Mucosa of rectum (tissue), 2 donors: ENCODE results near the gene DOCK1.
A peak's percentile ranks its signal among the peaks of the same experiment; 100 is the strongest.

Experiments used
- H3K27ac ChIP-seq, 2 donors: one replicate each; pipeline ENCODE4 v1.7.0; 2013; ENCODE audit warnings: inconsistent platforms in 2 of 2, low read depth in 2 of 2, low read length in 2 of 2
- H3K27me3 ChIP-seq, 2 donors: one replicate each; pipeline ENCODE4 v1.7.0; 2013; ENCODE audit warnings: low read length in 2 of 2; ENCODE audit not compliant: control insufficient read depth in 2 of 2, insufficient read depth in 2 of 2
- H3K36me3 ChIP-seq, 2 donors: one replicate each; pipeline ENCODE4 v1.7.0; 2013; ENCODE audit warnings: low read length in 2 of 2; ENCODE audit not compliant: control insufficient read depth in 2 of 2, insufficient read depth in 2 of 2
- H3K4me1 ChIP-seq, 2 donors: one replicate each; pipeline ENCODE4 v1.7.0; 2013; ENCODE audit warnings: low read length in 2 of 2, mild to moderate bottlenecking in 1 of 2; ENCODE audit not compliant: control insufficient read depth in 2 of 2, insufficient read depth in 2 of 2
- H3K4me3 ChIP-seq, 2 donors: one replicate each; pipeline ENCODE4 v1.7.0; 2013; ENCODE audit warnings: low read length in 2 of 2
- H3K9ac ChIP-seq, 2 donors: one replicate each; pipeline ENCODE4 v1.7.0; 2013; ENCODE audit warnings: low read length in 2 of 2, low read depth in 1 of 2, mild to moderate bottlenecking in 1 of 2
- H3K9me3 ChIP-seq, 2 donors: one replicate each; pipeline ENCODE4 v1.7.0; 2013; ENCODE audit warnings: low read length in 2 of 2; ENCODE audit not compliant: control insufficient read depth in 2 of 2
- donor health status: healthy.
- donor health status: Normal muscosa, but diverticular disease.

Gene DOCK1

DNA sequence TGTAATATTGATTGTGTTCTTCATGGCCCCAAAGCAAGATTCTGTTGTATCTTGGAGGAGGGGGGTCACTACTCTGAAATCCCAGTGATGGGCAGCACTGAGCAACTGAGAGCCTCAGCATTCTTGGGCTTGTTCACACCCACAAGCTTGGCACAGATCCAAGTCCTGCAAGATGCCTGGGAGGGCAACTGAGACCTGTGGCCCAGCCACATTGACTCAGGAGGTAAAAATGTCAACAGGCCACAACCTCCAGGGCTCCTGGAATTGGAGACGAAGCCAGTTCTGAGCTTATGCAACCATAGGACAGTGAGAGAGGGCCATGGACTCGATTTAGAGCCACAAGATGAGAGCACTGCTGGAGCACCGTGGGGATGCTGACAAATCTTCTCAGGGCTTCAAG is 3.1 kb upstream of the DOCK1 start:
- H3K9me3 ChIP-seq: no peaks in the 10 kb centered on the region

DNA sequence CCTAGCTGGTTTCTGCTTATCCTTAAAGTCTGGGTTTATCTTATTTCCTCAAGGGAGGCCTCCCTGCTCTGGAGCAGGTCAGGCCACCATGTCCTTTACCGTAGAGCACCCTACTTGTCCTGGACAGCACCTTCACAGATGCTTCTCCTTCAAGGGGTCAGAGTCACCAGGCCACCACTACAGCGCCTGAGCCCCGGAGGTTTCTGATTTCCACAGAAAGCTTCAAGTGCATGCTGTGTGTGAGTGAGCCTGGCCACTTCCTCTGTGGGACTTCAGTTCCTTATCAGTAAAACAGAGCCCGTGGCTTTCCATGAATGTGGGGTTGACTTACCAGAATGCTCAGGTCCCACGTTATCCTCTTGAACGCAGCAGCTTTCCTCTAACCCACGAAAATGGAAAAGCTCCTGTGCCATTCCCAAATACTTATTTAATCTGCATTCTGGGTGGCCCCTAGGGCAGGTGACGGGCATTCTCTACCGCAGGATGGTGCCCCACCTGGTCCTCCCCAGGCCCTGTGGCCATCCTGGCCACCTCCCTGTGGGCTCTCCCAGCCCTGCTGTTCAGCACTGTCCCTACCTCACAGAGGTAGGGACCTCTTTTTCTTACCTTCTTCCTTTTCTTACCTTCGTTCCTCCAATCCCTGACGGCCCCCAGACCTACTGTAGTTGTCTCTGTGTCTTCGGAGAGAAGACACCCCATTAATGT is 1.4 kb upstream of the DOCK1 start:
- peaks cover 5 to 7% of the 10 kb centered on the region in 2 donors for H3K4me1 ChIP-seq
- H3K36me3 ChIP-seq: no peaks in the 10 kb centered on the region
- H3K27me3 ChIP-seq: no peaks in the 10 kb centered on the region
- no peak overlapping the region for H3K27ac ChIP-seq
- no peak overlapping the region for H3K9ac ChIP-seq
- no peak overlapping the region for H3K4me3 ChIP-seq
- no peaks in the 10 kb centered on the region for H3K9me3 ChIP-seq

More for the DNA sequence above, 3.1 kb upstream of the DOCK1 start:
- Histone ChIP-seq H3K4me3 (no peak overlapping the region), H3K27me3 (no peaks in the 10 kb centered on the region), H3K4me1 (peaks cover 5 to 7% of the 10 kb centered on the region in 2 donors), H3K36me3 (no peaks in the 10 kb centered on the region), H3K27ac (no peak overlapping the region), H3K9ac (no peak overlapping the region)

DNA sequence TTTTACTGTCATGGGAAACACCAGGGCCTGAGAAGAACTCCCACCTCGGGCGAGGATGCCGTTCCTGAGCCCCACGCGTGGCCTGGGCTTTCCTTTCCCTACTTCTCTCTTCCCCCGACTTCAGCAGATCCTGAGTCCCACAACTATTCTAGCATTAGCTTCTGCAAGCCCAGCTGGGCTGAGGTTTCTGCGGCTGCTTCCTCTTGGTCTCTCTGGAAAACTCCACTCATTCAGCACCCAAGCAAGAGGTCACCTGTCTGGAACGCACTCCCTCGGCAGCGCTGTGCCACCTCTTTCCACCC is 761 bp upstream of the DOCK1 start:
- peaks cover 5 to 7% of the 10 kb centered on the region in 2 donors for H3K4me1 ChIP-seq

GRCh38 chr10:126905776-126906703 is 812 bp downstream of the DOCK1 start:
- Histone ChIP-seq H3K27ac (peak overlapping the region; percentile 43 to 53), H3K4me1 (peaks cover 5 to 7% of the 10 kb centered on the region in 2 donors)

More for the DNA sequence above, 761 bp upstream of the DOCK1 start:
- H3K27ac ChIP-seq: no peak overlapping the region
- H3K36me3 ChIP-seq: no peaks in the 10 kb centered on the region
- H3K4me3 ChIP-seq: peak overlapping the region; percentile 66 to 74
- H3K9ac ChIP-seq: no peak overlapping the region
- H3K9me3 ChIP-seq: no peaks in the 10 kb centered on the region
- no peaks in the 10 kb centered on the region for H3K27me3 ChIP-seq

DNA sequence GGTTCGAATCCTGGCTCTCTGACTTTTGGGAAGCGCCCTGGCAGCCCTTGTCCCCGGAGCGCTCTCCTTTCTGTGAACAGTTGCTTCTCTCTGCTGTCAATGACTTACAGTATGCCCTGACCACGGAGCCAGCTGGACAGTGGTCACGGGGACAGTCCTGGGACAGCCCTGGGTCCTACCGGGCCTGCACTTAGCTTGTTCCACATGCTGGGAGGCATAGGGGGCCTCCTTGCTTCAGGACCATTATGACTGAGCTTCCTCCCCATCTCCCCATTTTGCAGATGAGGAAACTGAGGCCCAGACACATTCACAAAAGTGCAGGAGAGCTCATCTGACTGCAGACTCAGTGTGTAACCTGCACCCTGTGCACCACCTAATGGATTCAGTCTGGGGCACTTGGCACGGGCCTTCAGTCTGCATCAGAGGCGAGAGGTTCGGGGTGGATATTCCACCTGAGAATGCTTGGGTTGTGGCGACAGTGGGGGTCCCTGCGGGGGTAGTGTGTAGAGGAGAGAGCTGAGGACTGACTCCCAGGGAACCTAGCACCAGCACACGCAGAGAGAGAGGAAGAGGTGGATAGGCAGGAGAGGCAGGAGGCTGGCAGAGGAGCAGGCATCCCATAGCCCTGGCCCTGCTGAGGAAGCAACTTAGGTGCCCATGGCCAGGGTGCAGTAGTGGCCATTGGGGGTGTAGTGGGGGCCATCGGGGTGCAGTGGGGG is 1.6 kb downstream of the DOCK1 start:
- Histone ChIP-seq H3K27me3 (no peaks in the 10 kb centered on the region), H3K36me3 (no peaks in the 10 kb centered on the region), H3K9me3 (no peaks in the 10 kb centered on the region), H3K9ac (peak overlapping the region in 1 of 2 donors; percentile 77), H3K27ac (no peak overlapping the region), H3K4me1 (peaks cover 5 to 7% of the 10 kb centered on the region in 2 donors), H3K4me3 (peak overlapping the region; percentile 66 to 71)

More at GRCh38 chr10:126905776-126906703, 812 bp downstream of the DOCK1 start:
- peak overlapping the region; percentile 66 to 71 for H3K4me3 ChIP-seq
- no peaks in the 10 kb centered on the region for H3K36me3 ChIP-seq
- no peaks in the 10 kb centered on the region for H3K9me3 ChIP-seq
- no peaks in the 10 kb centered on the region for H3K27me3 ChIP-seq
- H3K9ac ChIP-seq: peak overlapping the region; percentile 41 to 77

DNA sequence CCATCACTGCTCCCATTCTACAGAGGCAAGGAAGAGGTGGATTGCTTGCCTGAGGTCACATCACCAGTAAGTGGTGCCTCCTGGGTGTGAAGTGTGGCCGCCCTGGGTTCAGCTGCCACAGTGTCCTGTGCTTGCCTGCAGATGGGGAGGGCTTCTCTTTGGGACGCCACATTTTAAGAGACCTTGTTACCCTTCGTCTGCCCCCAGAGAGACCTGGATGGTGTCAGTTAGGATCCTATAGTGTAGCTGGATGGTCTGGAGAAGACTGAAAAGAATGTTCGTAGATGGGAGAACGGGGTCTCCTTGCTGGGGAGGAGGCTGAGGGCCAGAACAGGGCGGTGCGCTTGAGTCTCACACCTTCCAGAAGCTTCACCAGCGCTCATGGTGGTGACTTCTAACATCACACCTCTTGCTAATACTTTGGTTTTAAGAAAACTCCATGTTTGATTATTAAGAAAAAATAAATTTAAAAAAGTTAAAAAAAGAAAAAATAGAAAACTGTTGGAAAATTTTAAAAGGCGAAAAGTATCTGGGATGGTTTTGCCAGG is 2.3 kb downstream of the DOCK1 start:
- no peaks in the 10 kb centered on the region for H3K9me3 ChIP-seq
- no peak overlapping the region for H3K9ac ChIP-seq
- no peak overlapping the region for H3K27ac ChIP-seq
- H3K4me3 ChIP-seq: no peak overlapping the region
- no peaks in the 10 kb centered on the region for H3K36me3 ChIP-seq
- H3K4me1 ChIP-seq: peaks cover 5 to 7% of the 10 kb centered on the region in 2 donors
- H3K27me3 ChIP-seq: no peaks in the 10 kb centered on the region

- no peaks in the 10 kb centered on the region for H3K36me3 ChIP-seq
- H3K9me3 ChIP-seq: no peaks in the 10 kb centered on the region
- no peak overlapping the region for H3K9ac ChIP-seq
- peaks cover 5 to 7% of the 10 kb centered on the region in 2 donors for H3K4me1 ChIP-seq
- no peaks in the 10 kb centered on the region for H3K27me3 ChIP-seq
- no peak overlapping the region for H3K27ac ChIP-seq
- no peak overlapping the region for H3K4me3 ChIP-seq
Measured at GRCh38 chr10:126908225-126908624, 3.0 kb downstream of the DOCK1 start.

- Histone ChIP-seq H3K36me3 (no peaks in the 10 kb centered on the region), H3K4me3 (no peak overlapping the region), H3K27me3 (no peaks in the 10 kb centered on the region), H3K9ac (no peak overlapping the region), H3K9me3 (no peaks in the 10 kb centered on the region), H3K27ac (no peak overlapping the region), H3K4me1 (peaks cover 5 to 7% of the 10 kb centered on the region in 2 donors)
Measured at GRCh38 chr10:126908729-126909128, 3.5 kb downstream of the DOCK1 start.

GRCh38 chr10:126909147-126909546 is 3.9 kb downstream of the DOCK1 start:
- Histone ChIP-seq H3K36me3 (no peaks in the 10 kb centered on the region), H3K4me3 (no peak overlapping the region), H3K27ac (no peak overlapping the region), H3K9me3 (no peaks in the 10 kb centered on the region), H3K4me1 (peaks cover 5 to 7% of the 10 kb centered on the region in 2 donors), H3K9ac (no peak overlapping the region), H3K27me3 (no peaks in the 10 kb centered on the region)
